HL-60 (cell line): ENCODE measurements around the gene PCNX3.

Experiments
- GABPA ChIP-seq: IDR thresholded peaks from 2 replicates; pipeline ENCODE4 v1.6.1; 2012; ENCODE audit warnings: low read depth
- POLR2AphosphoS5 ChIP-seq: IDR thresholded peaks from 2 replicates; pipeline ENCODE4 v1.6.1; 2012; ENCODE audit warnings: low read depth
- TF ChIP-seq, protein P1 (sequence below): IDR thresholded peaks from one replicate; pipeline ENCODE4 v1.5.1; 2011; ENCODE audit warnings: low read length, control low read depth, inconsistent platforms; ENCODE audit not compliant: insufficient read depth
- TF ChIP-seq, protein P2 (sequence below): IDR thresholded peaks from 2 replicates; pipeline ENCODE4 v1.6.1; 2012; ENCODE audit warnings: low read depth; ENCODE audit not compliant: insufficient replicate concordance

DNA sequence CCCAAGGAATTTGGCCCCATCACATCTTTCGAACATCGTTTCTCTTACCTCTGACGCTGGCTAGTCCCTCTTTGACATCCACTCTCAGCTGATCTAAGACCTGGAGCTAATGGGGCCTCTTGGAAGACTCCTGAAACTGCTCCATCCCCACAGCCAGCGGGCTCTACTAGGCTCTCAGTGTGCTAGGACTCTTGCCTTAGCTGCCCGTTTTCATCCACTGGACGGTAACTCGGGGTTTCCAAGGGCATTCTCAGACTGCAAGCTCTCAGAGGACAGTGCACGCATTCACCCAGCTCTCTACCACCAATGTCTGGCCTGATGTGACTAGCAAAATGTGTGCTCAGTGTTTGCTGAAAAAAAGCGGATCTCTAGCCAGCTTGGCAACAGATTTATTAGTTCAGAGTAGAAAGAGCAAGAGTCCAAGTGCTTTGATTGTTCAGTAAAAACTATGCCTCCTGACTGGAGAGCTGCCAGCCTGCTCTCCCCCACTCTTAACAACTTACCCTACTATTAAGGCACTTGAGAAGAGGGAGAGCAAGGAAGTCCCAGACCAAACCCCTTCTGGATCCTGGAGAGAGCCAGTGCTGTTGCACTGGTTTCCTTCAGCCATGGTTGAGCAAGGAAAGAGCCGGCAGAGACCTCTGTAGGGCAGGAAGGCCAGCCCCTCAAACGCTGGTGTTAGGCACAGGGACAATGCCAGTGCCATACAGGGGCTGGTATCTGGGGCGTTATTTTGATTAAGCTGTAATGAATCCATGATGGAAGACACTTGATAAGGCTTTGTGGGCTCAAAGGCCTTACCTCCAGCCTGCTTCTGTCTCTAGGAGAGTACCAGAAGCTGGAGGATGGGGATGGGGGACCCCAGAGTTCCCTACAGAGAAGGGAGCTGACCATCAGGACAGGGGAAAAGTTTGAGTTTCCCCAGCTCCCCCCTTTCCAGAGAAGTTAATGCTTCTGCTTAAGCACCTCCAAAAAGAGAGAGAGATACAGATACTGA lies 38.0 kb downstream of the PCNX3 start:
- TF ChIP-seq, protein P1, sequence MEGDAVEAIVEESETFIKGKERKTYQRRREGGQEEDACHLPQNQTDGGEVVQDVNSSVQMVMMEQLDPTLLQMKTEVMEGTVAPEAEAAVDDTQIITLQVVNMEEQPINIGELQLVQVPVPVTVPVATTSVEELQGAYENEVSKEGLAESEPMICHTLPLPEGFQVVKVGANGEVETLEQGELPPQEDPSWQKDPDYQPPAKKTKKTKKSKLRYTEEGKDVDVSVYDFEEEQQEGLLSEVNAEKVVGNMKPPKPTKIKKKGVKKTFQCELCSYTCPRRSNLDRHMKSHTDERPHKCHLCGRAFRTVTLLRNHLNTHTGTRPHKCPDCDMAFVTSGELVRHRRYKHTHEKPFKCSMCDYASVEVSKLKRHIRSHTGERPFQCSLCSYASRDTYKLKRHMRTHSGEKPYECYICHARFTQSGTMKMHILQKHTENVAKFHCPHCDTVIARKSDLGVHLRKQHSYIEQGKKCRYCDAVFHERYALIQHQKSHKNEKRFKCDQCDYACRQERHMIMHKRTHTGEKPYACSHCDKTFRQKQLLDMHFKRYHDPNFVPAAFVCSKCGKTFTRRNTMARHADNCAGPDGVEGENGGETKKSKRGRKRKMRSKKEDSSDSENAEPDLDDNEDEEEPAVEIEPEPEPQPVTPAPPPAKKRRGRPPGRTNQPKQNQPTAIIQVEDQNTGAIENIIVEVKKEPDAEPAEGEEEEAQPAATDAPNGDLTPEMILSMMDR: no peak
- TF ChIP-seq GABPA (no peak), POLR2AphosphoS5 (0 out of 2 replicates have a peak, but pooled peaks have one; percentile 17)
- TF ChIP-seq, protein P2, sequence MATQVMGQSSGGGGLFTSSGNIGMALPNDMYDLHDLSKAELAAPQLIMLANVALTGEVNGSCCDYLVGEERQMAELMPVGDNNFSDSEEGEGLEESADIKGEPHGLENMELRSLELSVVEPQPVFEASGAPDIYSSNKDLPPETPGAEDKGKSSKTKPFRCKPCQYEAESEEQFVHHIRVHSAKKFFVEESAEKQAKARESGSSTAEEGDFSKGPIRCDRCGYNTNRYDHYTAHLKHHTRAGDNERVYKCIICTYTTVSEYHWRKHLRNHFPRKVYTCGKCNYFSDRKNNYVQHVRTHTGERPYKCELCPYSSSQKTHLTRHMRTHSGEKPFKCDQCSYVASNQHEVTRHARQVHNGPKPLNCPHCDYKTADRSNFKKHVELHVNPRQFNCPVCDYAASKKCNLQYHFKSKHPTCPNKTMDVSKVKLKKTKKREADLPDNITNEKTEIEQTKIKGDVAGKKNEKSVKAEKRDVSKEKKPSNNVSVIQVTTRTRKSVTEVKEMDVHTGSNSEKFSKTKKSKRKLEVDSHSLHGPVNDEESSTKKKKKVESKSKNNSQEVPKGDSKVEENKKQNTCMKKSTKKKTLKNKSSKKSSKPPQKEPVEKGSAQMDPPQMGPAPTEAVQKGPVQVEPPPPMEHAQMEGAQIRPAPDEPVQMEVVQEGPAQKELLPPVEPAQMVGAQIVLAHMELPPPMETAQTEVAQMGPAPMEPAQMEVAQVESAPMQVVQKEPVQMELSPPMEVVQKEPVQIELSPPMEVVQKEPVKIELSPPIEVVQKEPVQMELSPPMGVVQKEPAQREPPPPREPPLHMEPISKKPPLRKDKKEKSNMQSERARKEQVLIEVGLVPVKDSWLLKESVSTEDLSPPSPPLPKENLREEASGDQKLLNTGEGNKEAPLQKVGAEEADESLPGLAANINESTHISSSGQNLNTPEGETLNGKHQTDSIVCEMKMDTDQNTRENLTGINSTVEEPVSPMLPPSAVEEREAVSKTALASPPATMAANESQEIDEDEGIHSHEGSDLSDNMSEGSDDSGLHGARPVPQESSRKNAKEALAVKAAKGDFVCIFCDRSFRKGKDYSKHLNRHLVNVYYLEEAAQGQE: no peak
